ENCODE results near the gene AGBL4. TPM values are rescaled to one million over a fixed set of nuclear protein-coding genes. Genes with fewer than 3 reads are reported as not detected.

AGBL4 gene
- total and polyA plus RNA-seq, 2 of the 4 experiments (the other 2 are of a cell fraction): not detected

GRCh38 chr1:48785869-48786268, 1237.9 kb downstream of the AGBL4 start:
- H3K36me3 ChIP-seq (ENCODE audit: control insufficient read depth, insufficient read depth, low read length): no peaks in the 10 kb centered on the region
- TF ChIP-seq CHD1 (IDR thresholded peaks at IDR 0.05; ENCODE audit: low read depth, low read length) (no peak), CEBPB (IDR thresholded peaks at IDR 0.05; ENCODE audit: low read depth, low read length) (no peak), ELK1 (IDR thresholded peaks at IDR 0.05; ENCODE audit: borderline replicate concordance, low read depth, low read length) (no peak)
- no peak overlapping the region for H2BK5ac ChIP-seq (ENCODE audit: low read depth, low read length, poor library complexity, severe bottlenecking)
- H3K4me3 ChIP-seq (ENCODE audit: insufficient read depth, low read depth, low read length): no peak overlapping the region
- no peak overlapping the region for H2BK20ac ChIP-seq (ENCODE audit: low read depth, low read length)
- H2BK15ac ChIP-seq (ENCODE audit: low read depth, low read length): no peak overlapping the region
- H4K91ac ChIP-seq (ENCODE audit: insufficient read depth, low read depth, low read length): no peak overlapping the region
- no peak overlapping the region for H3K18ac ChIP-seq (ENCODE audit: low read depth, low read length)
- ATAC-seq (ENCODE audit: low read depth): no peak
- no peaks in the 10 kb centered on the region for H3K27me3 ChIP-seq (ENCODE audit: control insufficient read depth, insufficient read depth, low read length)
- ChIA-PET POLR2A (ENCODE audit: unreplicated experiment) (no interaction called here), CTCF (no interaction called here)
- no peak overlapping the region for H3K56ac ChIP-seq (ENCODE audit: extremely low read depth, insufficient read depth, low read length)
- no peak overlapping the region for H3K9ac ChIP-seq (ENCODE audit: low read depth, low read length)
- WGBS, 2 experiments (ENCODE audit: extremely low coverage in 2 of 2, insufficient read length in 1 of 2): no CpG with 5 or more reads among the region's 1 CpG
- no peak overlapping the region for H2AFZ ChIP-seq (replicated peaks; ENCODE audit: low read length, poor library complexity)
- no peak overlapping the region for H3K14ac ChIP-seq (replicated peaks; ENCODE audit: low read depth, low read length)
- no peak overlapping the region for H4K8ac ChIP-seq (ENCODE audit: low read depth in 2 of 2, low read length in 2 of 2)
- no peaks in the 10 kb centered on the region for H3K9me1 ChIP-seq (ENCODE audit: insufficient read depth, low read length)
- H3K4ac ChIP-seq (ENCODE audit: low read depth, low read length): no peak overlapping the region
- intact Hi-C loops (cut with micrococcal nuclease): no loop called here
- H2AK9ac ChIP-seq (replicated peaks; ENCODE audit: low read depth, low read length, poor library complexity): no peak overlapping the region
- dilution Hi-C loops (cut with HindIII; ENCODE audit: low sequenced_read_pairs, unreplicated experiment): no loop called here
- H4K5ac ChIP-seq (ENCODE audit: low read depth, low read length): no peak overlapping the region
- no peak for DNase-seq
- no peak overlapping the region for H3K4me2 ChIP-seq (ENCODE audit: low read depth, low read length)
- H2BK120ac ChIP-seq (ENCODE audit: low read depth, low read length): no peak overlapping the region
- no peaks in the 10 kb centered on the region for H3K79me1 ChIP-seq (ENCODE audit: low read depth in 1 of 2, low read length in 2 of 2)
- no peak overlapping the region for H2AK5ac ChIP-seq (ENCODE audit: low read depth, low read length)
- no peaks in the 10 kb centered on the region for H3K9me3 ChIP-seq (ENCODE audit: control insufficient read depth, insufficient read depth, low read length)
- H3K4me1 ChIP-seq (ENCODE audit: control insufficient read depth, insufficient read depth, low read length): no peaks in the 10 kb centered on the region
- H3K23ac ChIP-seq (ENCODE audit: low read depth, low read length): no peak overlapping the region
- H3K27ac ChIP-seq (ENCODE audit: insufficient read depth, low read length): no peak overlapping the region
- in situ Hi-C loops (cut with MboI; ENCODE audit: low sequenced_read_pairs): no loop called here
- BruUV-seq (replicated peaks): no TSS peak
- no peaks in the 10 kb centered on the region for H4K20me1 ChIP-seq (ENCODE audit: insufficient read depth, low read length)
